ENCODE results near the gene ZFP36. TPM values are rescaled to one million over a fixed set of nuclear protein-coding genes. Genes with fewer than 3 reads are reported as not detected.
A peak's percentile ranks its signal among the peaks of the same experiment; 100 is the strongest.

Gene ZFP36
- total RNA-seq, 1 donor from 2014 or later = 39.9 TPM

GRCh38 chr19:39405958-39406655, 540 bp upstream of the ZFP36 start:
- H3K36me3 Mint-ChIP-seq (ENCODE audit: low read depth) = peaks cover 24% of the 10 kb centered on the region
- H3K27me3 Mint-ChIP-seq = no peaks in the 10 kb centered on the region
- H3K27ac Mint-ChIP-seq = peak overlapping the region; percentile 86
- peaks cover 54% of the 10 kb centered on the region for H3K4me1 Mint-ChIP-seq
- peak overlapping the region; percentile 87 for H3K4me3 Mint-ChIP-seq
- no peaks in the 10 kb centered on the region for H3K9me3 Mint-ChIP-seq
- intact Hi-C loops (cut with micrococcal nuclease) = no loop called here
- peak; percentile 93 for DNase-seq

DNA sequence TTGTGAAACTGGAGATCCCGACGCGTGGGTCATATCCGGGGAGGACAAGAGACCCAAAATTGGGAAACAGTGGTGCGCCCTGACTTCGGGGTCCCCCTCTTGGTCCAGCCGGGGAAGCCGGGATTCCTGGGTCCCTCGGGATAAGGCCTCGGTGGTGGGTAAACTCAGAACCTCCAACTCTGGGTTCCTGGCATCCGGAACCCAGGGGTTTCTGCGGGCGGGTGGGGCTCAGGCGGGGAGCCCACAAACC, 688 bp downstream of the ZFP36 start:
- no peaks in the 10 kb centered on the region for H3K27me3 Mint-ChIP-seq
- H3K9me3 Mint-ChIP-seq = no peaks in the 10 kb centered on the region
- H3K27ac Mint-ChIP-seq = peak overlapping the region; percentile 93
- no peak for DNase-seq
- H3K36me3 Mint-ChIP-seq (ENCODE audit: low read depth) = peaks cover 30% of the 10 kb centered on the region
- intact Hi-C loops (cut with micrococcal nuclease) = no loop called here
- peaks cover 51% of the 10 kb centered on the region for H3K4me1 Mint-ChIP-seq
- peak overlapping the region; percentile 87 for H3K4me3 Mint-ChIP-seq

GRCh38 chr19:39407660-39408391, 1.2 kb downstream of the ZFP36 start:
- peak; percentile 92 for DNase-seq
- Mint-ChIP-seq H3K9me3 (no peaks in the 10 kb centered on the region), H3K4me1 (peaks cover 46% of the 10 kb centered on the region), H3K36me3 (ENCODE audit: low read depth) (peaks cover 30% of the 10 kb centered on the region), H3K4me3 (peak overlapping the region; percentile 87), H3K27me3 (no peaks in the 10 kb centered on the region), H3K27ac (peak overlapping the region; percentile 93)
- intact Hi-C loops (cut with micrococcal nuclease) = no loop called here

DNA sequence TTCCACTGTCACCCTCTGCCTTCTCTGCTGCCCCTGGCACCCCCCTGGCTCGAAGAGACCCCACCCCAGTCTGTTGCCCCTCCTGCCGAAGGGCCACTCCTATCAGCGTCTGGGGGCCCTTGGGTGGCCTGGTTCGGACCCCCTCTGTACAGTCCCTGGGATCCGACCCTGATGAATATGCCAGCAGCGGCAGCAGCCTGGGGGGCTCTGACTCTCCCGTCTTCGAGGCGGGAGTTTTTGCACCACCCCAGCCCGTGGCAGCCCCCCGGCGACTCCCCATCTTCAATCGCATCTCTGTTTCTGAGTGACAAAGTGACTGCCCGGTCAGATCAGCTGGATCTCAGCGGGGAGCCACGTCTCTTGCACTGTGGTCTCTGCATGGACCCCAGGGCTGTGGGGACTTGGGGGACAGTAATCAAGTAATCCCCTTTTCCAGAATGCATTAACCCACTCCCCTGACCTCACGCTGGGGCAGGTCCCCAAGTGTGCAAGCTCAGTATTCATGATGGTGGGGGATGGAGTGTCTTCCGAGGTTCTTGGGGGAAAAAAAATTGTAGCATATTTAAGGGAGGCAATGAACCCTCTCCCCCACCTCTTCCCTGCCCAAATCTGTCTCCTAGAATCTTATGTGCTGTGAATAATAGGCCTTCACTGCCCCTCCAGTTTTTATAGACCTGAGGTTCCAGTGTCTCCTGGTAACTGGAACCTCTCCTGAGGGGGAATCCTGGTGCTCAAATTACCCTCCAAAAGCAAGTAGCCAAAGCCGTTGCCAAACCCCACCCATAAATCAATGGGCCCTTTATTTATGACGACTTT, 2.0 kb downstream of the ZFP36 start:
- intact Hi-C loops (cut with micrococcal nuclease) = no loop called here
- DNase-seq = peak; percentile 81
- Mint-ChIP-seq H3K9me3 (no peaks in the 10 kb centered on the region), H3K27me3 (no peaks in the 10 kb centered on the region), H3K4me1 (peaks cover 45% of the 10 kb centered on the region), H3K36me3 (ENCODE audit: low read depth) (peaks cover 30% of the 10 kb centered on the region), H3K4me3 (peak overlapping the region; percentile 87), H3K27ac (peak overlapping the region; percentile 93)

DNA sequence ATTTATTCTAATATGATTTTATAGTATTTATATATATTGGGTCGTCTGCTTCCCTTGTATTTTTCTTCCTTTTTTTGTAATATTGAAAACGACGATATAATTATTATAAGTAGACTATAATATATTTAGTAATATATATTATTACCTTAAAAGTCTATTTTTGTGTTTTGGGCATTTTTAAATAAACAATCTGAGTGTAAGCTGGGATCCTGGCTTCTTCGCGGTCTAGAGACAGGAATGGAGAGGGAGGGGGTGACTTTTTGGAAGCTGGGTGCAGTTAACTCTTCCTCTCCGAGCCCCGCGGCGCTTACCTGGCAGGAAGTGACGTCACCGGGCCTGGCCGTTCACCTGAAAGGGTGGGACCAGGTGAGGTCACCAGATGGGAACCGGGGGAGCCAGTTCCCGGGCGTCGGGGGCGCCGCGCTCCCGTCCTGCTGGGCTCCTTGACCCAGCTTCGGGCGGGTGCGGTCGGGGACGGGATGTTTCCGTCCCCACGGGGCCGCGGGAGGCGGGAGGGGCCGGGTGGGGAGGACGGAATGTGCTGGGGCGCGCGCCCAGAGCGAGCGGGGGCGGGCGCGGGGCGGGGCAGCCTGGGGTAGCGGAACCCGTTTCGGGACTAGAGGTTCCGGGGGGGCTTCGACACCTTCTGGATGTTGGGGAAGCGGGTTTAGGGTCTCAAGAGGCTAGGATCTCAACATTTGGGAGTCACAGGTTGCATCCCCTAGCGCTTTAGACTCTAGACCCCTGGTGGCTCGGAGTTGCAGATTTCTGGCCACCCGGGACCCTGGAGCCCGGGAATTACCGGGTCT, 2.8 kb downstream of the ZFP36 start:
- Mint-ChIP-seq H3K36me3 (ENCODE audit: low read depth) (peaks cover 33% of the 10 kb centered on the region), H3K27ac (peak overlapping the region; percentile 88)

GRCh38 chr19:39410017-39410830, 3.6 kb downstream of the ZFP36 start:
- Mint-ChIP-seq H3K4me3 (peak overlapping the region; percentile 87), H3K4me1 (peaks cover 52% of the 10 kb centered on the region)

More for the DNA sequence above, 2.8 kb downstream of the ZFP36 start:
- peaks cover 48% of the 10 kb centered on the region for H3K4me1 Mint-ChIP-seq
- H3K27me3 Mint-ChIP-seq = no peaks in the 10 kb centered on the region
- peak; percentile 93 for DNase-seq
- intact Hi-C loops (cut with micrococcal nuclease) = loop anchor here (2.0 kb wide), 1 partner anchor 197 kb away; no protein-coding TSS in a partner anchor
- H3K4me3 Mint-ChIP-seq = peak overlapping the region; percentile 87
- no peaks in the 10 kb centered on the region for H3K9me3 Mint-ChIP-seq

DNA sequence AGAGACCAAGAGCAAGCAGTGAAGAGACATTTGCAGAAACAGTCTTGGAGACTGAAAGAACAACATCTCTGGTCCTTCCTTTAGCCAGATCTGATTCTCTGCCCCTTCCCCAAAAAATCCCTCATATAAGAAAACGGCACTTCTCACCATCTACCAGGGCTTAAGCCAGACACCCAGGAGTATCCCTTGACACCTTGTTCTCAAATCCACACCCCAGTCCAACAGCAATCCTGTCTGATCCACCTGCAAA, 4.1 kb downstream of the ZFP36 start:
- Mint-ChIP-seq H3K27me3 (no peaks in the 10 kb centered on the region), H3K4me1 (peaks cover 53% of the 10 kb centered on the region), H3K4me3 (peak overlapping the region; percentile 87), H3K27ac (peak overlapping the region; percentile 88), H3K36me3 (ENCODE audit: low read depth) (peaks cover 35% of the 10 kb centered on the region), H3K9me3 (no peaks in the 10 kb centered on the region)
- intact Hi-C loops (cut with micrococcal nuclease) = loop anchor here (1.0 to 2.0 kb wide), 2 partner anchors 13 to 198 kb away; no protein-coding TSS in a partner anchor
- peak; percentile 62 for DNase-seq

More at GRCh38 chr19:39410017-39410830, 3.6 kb downstream of the ZFP36 start:
- Mint-ChIP-seq H3K27me3 (no peaks in the 10 kb centered on the region), H3K36me3 (ENCODE audit: low read depth) (peaks cover 35% of the 10 kb centered on the region), H3K27ac (peak overlapping the region; percentile 88), H3K9me3 (no peaks in the 10 kb centered on the region)
- peak; percentile 91 for DNase-seq
- intact Hi-C loops (cut with micrococcal nuclease) = loop anchor here (2.0 kb wide), 1 partner anchor 197 kb away; no protein-coding TSS in a partner anchor

GRCh38 chr19:39411081-39411831, 4.6 kb downstream of the ZFP36 start:
- intact Hi-C loops (cut with micrococcal nuclease) = loop anchor here (1.0 to 2.0 kb wide), 2 partner anchors 14 to 198 kb away; no protein-coding TSS in a partner anchor
- peaks cover 49% of the 10 kb centered on the region for H3K4me1 Mint-ChIP-seq

GRCh38 chr19:39411832-39412099, 5.1 kb downstream of the ZFP36 start:
- Mint-ChIP-seq H3K4me3 (peak overlapping the region; percentile 87), H3K36me3 (ENCODE audit: low read depth) (peaks cover 35% of the 10 kb centered on the region), H3K4me1 (peaks cover 47% of the 10 kb centered on the region), H3K27ac (peak overlapping the region; percentile 88), H3K27me3 (no peaks in the 10 kb centered on the region), H3K9me3 (no peaks in the 10 kb centered on the region)
- intact Hi-C loops (cut with micrococcal nuclease) = loop anchor here (1.0 to 2.0 kb wide), 8 partner anchors 14 to 289 kb away; partner anchors contain the start of genes MED29 and PAF1
- peak; percentile 96 for DNase-seq

More at GRCh38 chr19:39411081-39411831, 4.6 kb downstream of the ZFP36 start:
- Mint-ChIP-seq H3K4me3 (peak overlapping the region; percentile 87), H3K27ac (peak overlapping the region; percentile 88), H3K36me3 (ENCODE audit: low read depth) (peaks cover 35% of the 10 kb centered on the region), H3K9me3 (no peaks in the 10 kb centered on the region), H3K27me3 (no peaks in the 10 kb centered on the region)
- peak; percentile 77 for DNase-seq

GRCh38 chr19:39412100-39412866, 5.6 kb downstream of the ZFP36 start, which contains the start of gene PLEKHG2:
PLEKHG2 (plus strand) TSS chr19:39412669; CDS start chr19:39414087, 1,418 bp downstream.
- peak within 1 kb of the TSS; percentile 88 for H3K27ac Mint-ChIP-seq
- H3K36me3 Mint-ChIP-seq (ENCODE audit: low read depth) = peaks cover 32% of the 10 kb centered on the region
- H3K4me1 Mint-ChIP-seq = peaks cover 47% of the 10 kb centered on the region
- peak; percentile 99 for DNase-seq
- peak within 1 kb of the TSS; percentile 87 for H3K4me3 Mint-ChIP-seq
- intact Hi-C loops (cut with micrococcal nuclease) = loop anchor here (1.0 to 2.0 kb wide), 6 partner anchors 18 to 290 kb away; partner anchors contain the start of genes MED29 and PAF1
- H3K27me3 Mint-ChIP-seq = no peaks in the 10 kb centered on the region
- no peaks in the 10 kb centered on the region for H3K9me3 Mint-ChIP-seq

DNA sequence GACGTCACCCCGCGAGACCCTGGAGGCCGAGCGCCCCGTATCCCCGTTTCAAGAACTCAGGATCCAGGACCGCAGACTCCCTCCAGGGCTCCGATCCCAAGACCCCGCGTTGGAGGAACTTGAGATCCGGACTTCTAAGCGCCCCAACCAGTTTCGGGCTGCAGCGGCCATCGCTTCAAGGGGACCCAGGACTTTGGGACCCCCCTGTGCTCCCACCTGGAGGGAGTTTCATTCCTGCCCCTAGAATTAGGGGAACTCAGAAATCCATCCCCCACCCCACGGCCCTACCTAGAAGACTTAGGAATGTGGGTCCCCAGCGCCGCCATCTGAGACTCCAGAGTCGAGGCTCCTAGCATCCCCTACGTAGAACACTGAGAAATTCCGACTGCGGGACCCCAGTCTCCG, 6.2 kb downstream of the ZFP36 start:
- Mint-ChIP-seq H3K27ac (peak overlapping the region; percentile 75), H3K4me1 (peaks cover 45% of the 10 kb centered on the region), H3K4me3 (peak overlapping the region; percentile 87), H3K36me3 (ENCODE audit: low read depth) (peaks cover 30% of the 10 kb centered on the region), H3K27me3 (no peaks in the 10 kb centered on the region), H3K9me3 (no peaks in the 10 kb centered on the region)
- intact Hi-C loops (cut with micrococcal nuclease) = loop anchor here (1.0 to 2.0 kb wide), 6 partner anchors 17 to 291 kb away; partner anchors contain the start of genes MED29 and PAF1
- no peak for DNase-seq
